ENCODE results near the gene WDR41. TPM values are rescaled to one million over a fixed set of nuclear protein-coding genes. Genes with fewer than 3 reads are reported as not detected.

The WDR41 gene
- total and polyA plus RNA-seq, 2 of the 4 experiments (the other 2 are of a cell fraction), result 38.1 to 72.1 TPM

DNA sequence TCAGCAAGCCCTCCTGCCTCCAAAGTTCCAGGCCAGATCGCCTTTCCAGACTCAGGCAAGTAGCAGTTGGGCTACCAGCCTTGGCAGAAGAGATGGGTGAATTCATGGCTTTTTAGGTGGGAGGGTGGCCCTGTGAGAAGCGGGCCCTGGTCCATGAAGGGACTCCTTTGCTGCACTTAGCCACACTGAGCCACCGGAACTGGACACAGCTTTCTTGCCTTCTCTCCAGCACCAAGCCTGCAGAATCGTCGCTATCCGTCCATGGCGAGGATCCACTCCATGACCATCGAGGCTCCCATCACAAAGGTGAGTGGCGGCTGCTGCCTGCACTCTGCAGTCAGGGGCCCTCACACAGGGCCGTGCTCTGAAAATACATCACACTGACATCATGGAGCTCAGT is 85.0 kb downstream of the WDR41 start:
- in situ Hi-C loops (cut with MboI; ENCODE audit: low sequenced_read_pairs), result no loop called here
- Histone ChIP-seq H3K4me3 (ENCODE audit: insufficient read depth, low read depth, low read length) (no peak overlapping the region), H2BK20ac (ENCODE audit: low read depth, low read length) (no peak overlapping the region), H3K4ac (ENCODE audit: low read depth, low read length) (no peak overlapping the region), H3K9me3 (ENCODE audit: control insufficient read depth, insufficient read depth, low read length) (no peaks in the 10 kb centered on the region), H2AK9ac (replicated peaks; ENCODE audit: low read depth, low read length, poor library complexity) (no peak overlapping the region), H3K18ac (ENCODE audit: low read depth, low read length) (no peak overlapping the region), H4K91ac (ENCODE audit: insufficient read depth, low read depth, low read length) (no peak overlapping the region), H3K9me1 (ENCODE audit: insufficient read depth, low read length) (peaks cover 2% of the 10 kb centered on the region; the same call in 1 of the 2 replicates), H4K5ac (ENCODE audit: low read depth, low read length) (no peak overlapping the region), H2AK5ac (ENCODE audit: low read depth, low read length) (no peak overlapping the region), H3K4me2 (ENCODE audit: low read depth, low read length) (no peak overlapping the region), H3K27me3 (ENCODE audit: control insufficient read depth, insufficient read depth, low read length) (peaks cover 17% of the 10 kb centered on the region), H3K14ac (replicated peaks; ENCODE audit: low read depth, low read length) (no peak overlapping the region), H2BK15ac (ENCODE audit: low read depth, low read length) (no peak overlapping the region), H3K27ac (ENCODE audit: insufficient read depth, low read length) (no peak overlapping the region), H3K36me3 (ENCODE audit: control insufficient read depth, insufficient read depth, low read length) (no peaks in the 10 kb centered on the region), H3K9ac (ENCODE audit: low read depth, low read length) (no peak overlapping the region), H4K20me1 (ENCODE audit: insufficient read depth, low read length) (no peaks in the 10 kb centered on the region), H2BK120ac (ENCODE audit: low read depth, low read length) (no peak overlapping the region), H3K79me1 (ENCODE audit: low read depth in 1 of 2, low read length in 2 of 2) (no peaks in the 10 kb centered on the region), H2AFZ (replicated peaks; ENCODE audit: low read length, poor library complexity) (no peak overlapping the region), H3K23ac (ENCODE audit: low read depth, low read length) (no peak overlapping the region), H2BK5ac (ENCODE audit: low read depth, low read length, poor library complexity, severe bottlenecking) (no peak overlapping the region), H4K8ac (ENCODE audit: low read depth in 2 of 2, low read length in 2 of 2) (no peak overlapping the region), H3K4me1 (ENCODE audit: control insufficient read depth, insufficient read depth, low read length) (peaks cover 2% of the 10 kb centered on the region; the same call in 1 of the 2 replicates), H3K56ac (ENCODE audit: extremely low read depth, insufficient read depth, low read length) (no peak overlapping the region)
- dilution Hi-C loops (cut with HindIII; ENCODE audit: low sequenced_read_pairs, unreplicated experiment), result no loop called here
- CTCF ChIA-PET, result interaction anchor here (1.1 kb wide), 1 partner anchor 21 kb away, joined by 3 read pairs; no protein-coding TSS in a partner anchor
- intact Hi-C loops (cut with micrococcal nuclease), result no loop called here
- no TSS peak for BruUV-seq (replicated peaks)
- no peak for ATAC-seq (ENCODE audit: low read depth)
- no peak for TF ChIP-seq MAZ (IDR thresholded peaks at IDR 0.05; ENCODE audit: borderline replicate concordance, low read depth, low read length)
- no peak for TF ChIP-seq MXI1 (IDR thresholded peaks at IDR 0.05; ENCODE audit: borderline replicate concordance, low read depth, low read length)
- DNase-seq, result no peak
- WGBS, 2 experiments (ENCODE audit: extremely low coverage in 2 of 2, insufficient read length in 1 of 2), result 72% methylated on average over 4 of the region's 10 CpGs; no CpG with 5 or more reads in 1 of the 2 experiments
- POLR2A ChIA-PET (ENCODE audit: unreplicated experiment), result no interaction called here

Data from IMR-90 (cell line).